NCI-H128 (cell line): ENCODE results near the gene ADPRM.
"Not testable (repeated sequence)": the region's sequence is repeated elsewhere in the genome, so short reads cannot be mapped to it uniquely, and the experiment has no call there.

Experiments
- DNase-seq: peaks from one replicate; lab custom pipeline; 2025; ENCODE audit not compliant: unreplicated experiment; lab: John Stamatoyannopoulos, UW

Gene ADPRM, protein sequence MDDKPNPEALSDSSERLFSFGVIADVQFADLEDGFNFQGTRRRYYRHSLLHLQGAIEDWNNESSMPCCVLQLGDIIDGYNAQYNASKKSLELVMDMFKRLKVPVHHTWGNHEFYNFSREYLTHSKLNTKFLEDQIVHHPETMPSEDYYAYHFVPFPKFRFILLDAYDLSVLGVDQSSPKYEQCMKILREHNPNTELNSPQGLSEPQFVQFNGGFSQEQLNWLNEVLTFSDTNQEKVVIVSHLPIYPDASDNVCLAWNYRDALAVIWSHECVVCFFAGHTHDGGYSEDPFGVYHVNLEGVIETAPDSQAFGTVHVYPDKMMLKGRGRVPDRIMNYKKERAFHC

DNA sequence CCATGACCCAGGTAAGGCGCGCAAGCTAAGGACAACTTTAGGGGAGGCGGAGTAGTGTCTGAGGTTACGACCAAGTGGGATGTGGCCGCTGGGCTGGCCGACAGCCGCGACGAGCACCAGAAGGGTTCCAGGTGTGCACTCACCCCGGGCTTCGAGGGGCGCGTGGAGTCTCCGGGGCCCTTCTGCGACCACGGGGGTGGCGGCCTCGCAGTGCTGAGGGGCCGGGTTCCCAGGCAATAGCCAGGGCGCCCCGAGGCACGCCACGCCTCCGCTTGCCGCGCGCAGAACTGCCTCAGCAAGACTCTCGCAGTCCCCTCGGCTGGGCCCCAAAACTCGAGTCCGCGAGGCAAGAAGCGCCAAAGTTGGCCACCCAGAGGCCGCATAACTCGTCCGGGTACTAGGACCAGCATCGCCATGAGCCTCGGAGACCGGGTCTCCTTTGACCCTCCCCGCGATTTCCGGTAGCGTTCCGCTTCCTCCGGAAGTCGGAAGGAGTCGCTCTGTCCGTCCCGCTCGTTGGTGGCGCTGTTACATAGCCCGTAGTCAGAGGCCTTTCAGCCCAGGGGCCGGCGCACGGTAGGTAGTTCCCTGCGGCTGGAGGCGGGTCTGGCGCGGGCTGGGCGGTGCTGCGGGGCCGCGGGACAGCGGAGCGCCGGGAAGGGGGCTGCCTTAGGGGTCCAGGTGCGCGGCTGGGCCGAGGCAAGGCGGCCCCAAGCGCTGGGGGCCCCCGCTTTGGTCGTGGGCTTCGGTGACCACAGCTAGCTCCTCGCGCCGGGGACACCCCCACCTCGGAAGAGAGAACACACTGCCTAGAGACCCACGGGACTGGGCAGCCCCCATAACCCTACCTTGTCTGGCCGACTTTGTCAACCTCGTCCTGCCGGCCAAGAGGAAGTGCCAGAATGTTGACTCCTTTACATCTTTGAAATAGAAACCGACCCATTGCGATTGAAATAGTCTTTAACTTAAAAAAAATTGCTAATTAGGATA is at the start of gene ADPRM, which contains the start of gene SCO1:
ADPRM (plus strand) TSS at position 503 of the 990 bp plus-strand sequence. CDS start 7,333 bp downstream, outside the sequence.
SCO1 (minus strand) TSS at position 442 of the 990 bp plus-strand sequence; CDS start at position 416, 26 bp downstream.
- peak; percentile 60 for DNase-seq

DNA sequence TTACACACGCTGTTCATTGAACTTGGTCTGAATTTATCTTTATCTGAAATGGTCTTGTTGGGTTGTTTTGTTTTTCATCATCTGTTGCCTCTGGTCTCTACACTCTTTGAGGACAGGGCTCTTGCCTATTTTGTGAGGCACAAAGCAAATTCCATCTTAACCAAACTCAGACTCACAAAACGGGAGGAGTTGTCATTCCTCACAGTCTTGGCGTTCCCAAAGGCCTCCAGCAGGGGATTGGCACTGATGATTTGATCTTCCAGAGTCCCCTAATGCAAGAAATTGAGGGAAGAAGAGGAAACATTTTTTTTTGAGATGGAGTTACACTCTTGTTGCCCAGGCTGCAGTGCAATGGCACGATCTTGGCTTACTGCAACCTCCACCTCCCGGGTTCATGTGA is 49.0 kb upstream of the ADPRM start:
- no peak for DNase-seq

DNA sequence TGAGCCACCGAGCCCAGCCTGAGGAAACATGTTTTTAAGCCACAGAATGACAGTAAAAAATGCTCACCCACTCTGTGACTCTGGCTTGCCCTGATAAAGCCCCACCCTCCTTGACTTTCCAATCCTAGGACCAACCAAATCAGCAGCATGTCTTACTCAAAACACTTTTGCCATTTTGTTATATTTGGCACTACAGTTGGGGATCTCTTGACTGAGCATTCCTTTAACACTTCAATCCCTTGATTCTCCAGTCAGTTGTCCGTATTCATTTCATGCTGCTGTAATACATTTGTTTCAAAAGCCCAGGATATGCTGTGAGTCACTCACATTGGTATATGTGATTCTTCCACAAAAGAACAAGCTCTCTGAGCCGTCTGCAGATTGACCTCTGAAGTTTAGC is 48.4 kb upstream of the ADPRM start:
- no peak for DNase-seq

DNA sequence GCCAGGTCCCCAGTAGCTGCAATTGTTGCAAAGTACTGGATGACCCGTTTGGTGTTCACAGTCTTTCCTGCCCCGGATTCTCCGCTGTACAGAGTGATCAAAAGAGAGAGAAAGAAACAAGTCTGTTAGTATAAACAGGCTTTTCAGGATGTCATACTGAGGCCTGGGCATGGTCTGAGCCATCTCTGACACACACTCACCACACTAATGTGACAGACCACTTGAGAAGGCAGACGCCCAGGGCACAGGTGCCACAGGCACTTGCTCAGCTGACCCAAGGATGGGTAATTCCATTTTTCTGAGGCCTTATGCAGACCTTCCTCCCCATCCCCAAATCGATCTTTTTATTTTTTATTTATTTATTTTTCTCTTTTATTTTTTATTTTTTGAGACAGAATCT is 47.8 kb upstream of the ADPRM start:
- no peak for DNase-seq

DNA sequence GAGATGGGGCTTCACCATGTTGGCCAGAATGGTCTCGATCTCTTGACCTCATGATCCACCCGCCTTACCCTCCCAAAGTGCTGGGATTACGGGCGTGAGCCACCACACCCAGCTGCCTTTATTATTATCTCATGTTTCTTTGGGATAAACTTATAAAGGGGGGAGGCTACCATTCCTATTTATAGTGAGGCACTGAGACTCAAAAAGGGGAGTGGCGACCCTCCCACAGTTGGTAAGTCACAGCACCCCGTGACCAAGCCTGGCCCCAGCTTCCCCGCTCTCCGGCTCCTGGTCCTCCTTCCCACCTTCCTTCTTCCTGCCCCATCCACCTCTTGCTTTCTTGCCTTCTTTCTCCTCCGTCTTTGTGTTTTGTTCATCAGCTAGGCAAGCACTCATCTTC is 45.5 kb upstream of the ADPRM start:
- DNase-seq, result no peak

DNA sequence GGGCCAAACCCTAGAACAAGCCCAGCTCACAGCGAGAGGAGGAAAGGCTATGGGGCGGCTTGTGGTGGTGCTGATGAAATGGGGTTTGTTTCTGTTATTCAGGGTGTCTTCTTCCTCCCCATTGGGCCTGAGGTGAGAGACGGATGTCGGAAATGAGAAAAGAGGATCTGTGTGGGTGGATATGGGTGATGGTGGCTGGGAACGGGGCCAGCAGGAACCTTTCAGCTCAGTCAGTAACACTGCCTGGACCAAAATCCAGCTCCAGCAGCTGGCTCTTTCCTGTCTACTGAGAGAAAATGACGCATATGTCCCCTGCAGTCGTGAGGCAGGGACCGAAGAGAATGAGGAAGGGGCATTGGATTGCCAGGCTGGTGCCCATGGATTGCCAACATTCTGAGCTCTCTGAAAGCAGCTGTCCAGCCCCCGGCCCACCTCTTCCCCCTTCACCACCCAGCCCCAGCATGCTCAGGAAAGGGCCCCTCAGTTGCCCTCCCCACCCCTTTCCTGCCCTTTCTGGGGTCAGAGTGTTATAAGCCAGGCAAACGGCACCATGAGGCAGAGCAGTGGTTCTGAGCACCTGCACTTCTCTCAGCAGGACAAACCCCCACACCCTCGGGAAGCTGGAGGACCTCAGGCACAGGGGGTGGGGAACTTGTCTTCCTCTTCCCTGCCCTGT is 44.3 kb upstream of the ADPRM start:
- DNase-seq, result no peak

DNA sequence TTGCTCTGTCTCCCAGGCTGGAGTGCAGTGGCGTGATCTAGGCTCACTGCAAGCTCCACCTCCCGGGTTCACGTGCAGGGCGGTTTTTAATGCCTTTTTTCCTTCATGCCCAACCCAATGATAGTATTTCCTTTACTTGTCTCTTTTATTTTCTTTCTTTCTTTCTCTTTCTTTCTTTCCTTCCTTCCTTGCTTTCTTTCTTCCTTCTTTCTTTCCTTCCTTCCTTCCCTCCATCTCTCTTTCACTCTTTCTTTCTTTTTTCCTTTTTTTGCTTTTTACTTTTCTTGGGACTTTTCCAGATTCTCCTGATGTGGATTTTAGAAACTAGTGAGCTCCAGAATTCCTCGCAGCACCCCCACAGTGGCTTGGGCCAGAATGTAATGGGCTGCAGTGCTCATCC is 43.4 kb upstream of the ADPRM start:
- no peak for DNase-seq

DNA sequence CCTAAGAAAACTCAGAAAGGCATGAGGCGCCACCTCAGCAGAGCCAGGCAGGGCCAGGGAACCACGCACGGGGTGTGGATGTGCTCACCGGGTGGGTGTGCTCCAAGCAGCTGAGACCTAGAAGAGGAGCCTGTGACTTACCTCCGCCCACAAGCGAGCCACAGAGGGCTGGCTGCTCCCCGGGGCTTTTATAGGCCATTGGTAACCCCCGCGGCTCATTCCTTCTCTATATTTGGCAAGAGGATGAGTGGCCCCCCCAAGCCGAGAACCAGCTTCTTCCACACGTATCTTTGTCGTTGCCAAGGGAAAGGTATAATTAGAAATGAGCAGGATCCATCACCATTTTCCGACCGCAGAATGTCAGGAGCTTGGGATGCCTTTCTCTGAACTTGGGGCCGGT is 40.2 kb upstream of the ADPRM start, which contains the start of gene MYH3:
MYH3 (minus strand) TSS at position 162 of the 400 bp plus-strand sequence. CDS start 2,245 bp downstream, outside the sequence.
- DNase-seq, result no peak

DNA sequence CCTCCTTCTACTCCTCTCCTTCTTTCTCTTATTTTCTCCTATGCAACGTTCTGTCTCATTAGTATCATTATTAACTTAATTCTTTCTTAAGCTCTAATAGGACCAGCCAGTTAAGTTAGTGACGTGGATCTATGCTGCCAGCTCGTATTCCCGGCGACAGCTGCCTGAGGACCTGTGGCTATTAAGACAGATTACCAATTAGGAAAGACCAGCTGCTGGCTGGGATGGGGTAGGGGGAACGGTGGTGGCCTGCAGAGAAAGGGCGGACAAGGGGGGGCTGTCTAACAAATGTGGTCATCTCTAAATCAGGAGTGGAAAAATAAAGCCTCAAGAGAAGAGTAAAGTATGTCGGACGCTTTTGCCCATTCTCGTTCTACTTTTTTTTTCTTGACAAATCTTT is 39.5 kb upstream of the ADPRM start:
- no peak for DNase-seq

DNA sequence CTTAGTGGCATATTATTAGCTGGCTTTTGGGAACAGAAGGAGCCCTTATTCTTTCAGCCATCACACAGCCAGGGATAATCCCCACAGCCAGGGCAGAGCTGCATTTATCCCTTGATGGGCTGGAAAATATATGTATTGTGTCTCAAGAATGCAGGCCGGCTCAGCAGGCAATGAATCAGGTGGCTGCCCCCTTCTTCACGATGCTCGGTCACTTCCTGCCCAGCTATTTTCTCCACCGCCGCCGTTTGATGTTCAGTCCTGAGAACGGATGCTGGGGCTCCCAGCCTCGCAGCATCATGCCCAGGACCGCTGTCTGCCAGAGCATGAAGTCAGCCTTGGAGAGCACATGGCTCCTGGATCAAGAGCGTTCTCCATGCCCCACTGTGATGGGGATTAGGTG is 36.0 kb upstream of the ADPRM start:
- DNase-seq, result no peak

DNA sequence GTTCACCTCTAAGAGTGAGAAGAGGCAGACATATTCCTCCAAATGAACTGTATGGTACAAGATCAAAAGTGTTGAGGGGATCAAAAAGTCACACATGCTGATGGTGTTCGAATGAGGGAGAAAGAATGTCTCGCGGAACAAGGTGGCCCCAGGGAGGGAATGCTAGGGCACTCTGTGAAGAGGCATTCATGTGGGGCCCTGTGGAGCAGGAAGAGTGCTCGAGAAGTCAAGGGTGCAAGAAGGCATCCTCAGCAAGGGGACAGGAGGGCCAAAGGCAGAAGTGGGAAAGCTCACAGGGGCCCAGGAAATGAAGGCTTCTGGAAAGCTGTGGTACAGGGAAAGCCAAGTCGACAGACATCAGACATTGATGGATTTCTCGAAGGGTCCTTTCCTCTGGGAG is 34.2 kb upstream of the ADPRM start:
- no peak for DNase-seq

DNA sequence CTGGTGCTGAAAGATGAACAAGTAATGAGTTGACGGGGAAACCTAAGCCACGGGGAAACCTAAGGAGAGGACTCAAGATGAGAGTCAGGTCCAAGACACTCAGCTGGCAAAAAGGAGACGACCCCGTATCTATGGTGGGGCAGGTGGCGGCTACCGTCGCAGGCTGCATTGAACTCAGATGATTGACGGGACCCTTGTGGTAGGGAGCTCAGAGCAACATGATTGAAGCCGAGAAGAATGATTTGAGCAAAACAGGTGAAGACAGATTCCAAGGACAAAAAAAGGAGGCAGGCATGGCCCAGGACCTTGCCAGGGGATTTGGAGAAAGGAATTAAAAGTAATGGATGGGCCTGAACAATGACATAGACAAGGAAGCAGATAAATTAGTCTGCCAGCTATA is 32.8 kb upstream of the ADPRM start:
- DNase-seq, result no peak

DNA sequence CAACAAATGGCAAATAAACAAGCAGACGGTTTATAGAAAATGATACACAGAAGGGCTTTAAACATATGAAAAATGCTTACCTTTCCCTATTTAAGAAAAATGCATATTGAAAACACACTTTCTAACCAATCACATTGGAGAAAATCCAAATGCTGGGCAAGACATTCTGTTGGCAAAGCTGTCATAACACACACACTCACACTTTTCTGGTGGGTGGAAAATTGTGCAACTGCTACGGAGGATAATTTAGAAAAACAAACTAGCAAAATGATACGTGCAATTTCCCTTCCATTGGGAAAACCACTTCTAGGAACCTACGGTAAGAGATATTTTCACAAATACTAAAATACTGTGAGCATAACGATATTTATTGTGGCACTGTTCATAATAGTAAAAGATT is 30.5 kb upstream of the ADPRM start:
- DNase-seq, result no peak

DNA sequence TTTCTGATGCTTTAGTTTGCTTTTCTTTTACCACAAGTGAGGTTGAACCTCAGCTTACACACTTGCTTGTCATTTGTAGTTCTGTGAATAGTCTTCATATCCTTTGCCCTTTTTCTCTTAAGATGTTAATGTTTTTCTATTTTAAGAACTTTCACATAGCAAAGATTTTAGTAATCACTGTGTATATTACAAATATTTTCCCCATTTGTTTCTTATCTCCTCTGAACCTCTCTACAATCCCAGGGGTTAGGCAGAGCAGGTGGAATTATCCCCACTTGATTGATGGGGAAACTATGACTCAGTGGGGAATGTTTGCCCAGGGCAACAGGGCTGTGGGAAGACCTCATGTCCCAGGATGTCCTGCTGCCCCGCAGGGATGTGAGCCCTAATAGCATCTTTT is 28.6 kb upstream of the ADPRM start:
- no peak for DNase-seq

DNA sequence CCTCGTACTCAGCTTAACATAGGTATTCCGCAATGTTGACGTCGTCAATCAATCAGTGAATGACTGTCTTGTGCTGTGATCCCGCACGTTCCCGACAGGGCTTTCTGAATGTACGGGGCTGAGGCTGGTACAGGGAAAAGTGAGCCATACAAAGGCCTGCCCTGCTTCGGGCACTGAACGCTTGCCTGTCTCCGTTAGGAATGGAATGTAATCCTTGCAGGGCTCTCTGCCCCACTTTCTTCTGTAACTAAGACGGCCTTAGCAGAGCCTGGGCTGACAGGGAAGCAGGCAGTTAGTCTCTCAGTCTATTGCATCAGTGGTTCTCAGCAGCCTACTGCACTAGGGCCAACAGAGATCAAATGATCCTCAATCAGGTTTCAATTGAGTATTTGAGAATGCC is 24.1 kb upstream of the ADPRM start:
- no peak for DNase-seq

DNA sequence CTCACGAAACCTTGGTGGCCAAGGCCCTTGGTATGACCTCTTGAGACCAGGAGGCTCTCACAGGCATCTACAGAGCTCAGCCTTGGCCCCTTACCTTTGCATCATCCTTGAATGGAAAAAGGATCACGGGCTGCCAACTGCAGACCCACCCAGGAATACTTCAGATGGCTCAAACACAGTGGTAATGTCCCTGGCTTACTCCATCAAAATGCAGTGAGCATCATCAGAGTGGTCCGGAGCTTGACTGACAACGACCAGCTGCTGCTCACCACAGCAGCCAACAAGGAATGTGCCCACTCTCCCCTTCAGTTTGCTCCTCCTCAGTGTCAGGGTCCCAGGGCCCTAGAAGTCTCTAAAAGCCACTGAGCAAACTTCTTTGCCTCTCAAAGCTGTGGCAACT is 22.7 kb upstream of the ADPRM start:
- DNase-seq, result no peak

DNA sequence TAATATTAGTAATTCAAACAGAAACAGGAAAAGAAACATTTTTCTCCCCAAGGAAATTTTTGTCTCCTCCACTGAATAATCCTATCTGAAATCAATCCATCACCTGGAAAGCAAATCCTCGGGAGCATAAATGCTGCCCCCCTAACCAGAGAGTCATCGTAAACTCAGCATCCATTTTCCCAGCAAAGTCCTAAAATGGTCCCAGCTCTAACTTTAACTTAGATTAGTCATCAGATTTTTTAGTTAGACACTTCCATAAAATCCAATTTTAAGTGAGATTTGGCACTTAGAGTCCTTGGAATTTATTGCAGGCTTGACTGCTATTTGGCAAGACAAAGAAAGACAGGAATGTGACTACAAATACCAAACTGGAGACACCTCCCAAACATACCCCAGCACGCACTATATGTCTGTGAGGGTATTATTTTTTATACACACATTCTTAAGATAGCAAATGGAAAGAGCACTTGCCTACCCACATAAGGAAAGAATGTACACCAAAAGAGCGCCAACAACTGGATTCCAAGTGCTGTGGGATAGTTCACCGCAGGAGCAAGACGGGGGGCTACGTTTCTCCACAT is 15.4 kb upstream of the ADPRM start:
- no peak for DNase-seq

DNA sequence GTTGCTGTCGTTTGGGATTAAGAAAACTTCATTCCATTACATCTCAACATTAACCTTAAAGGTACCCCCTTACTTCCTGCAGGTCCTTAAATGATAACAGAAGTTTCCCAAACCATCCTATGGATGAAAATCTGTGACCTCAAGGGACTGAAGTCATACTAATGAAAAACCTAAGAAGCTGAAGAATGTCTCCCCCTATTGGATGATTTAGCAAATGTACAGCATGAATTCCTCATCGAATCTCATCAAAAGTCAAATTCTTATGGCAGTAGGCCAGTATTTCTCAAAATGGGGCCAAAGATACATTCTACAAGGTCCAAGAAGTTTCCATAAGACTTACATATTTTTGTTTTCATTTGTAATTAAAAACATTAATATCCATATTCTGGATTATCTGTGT is 13.5 kb upstream of the ADPRM start:
- no peak for DNase-seq

DNA sequence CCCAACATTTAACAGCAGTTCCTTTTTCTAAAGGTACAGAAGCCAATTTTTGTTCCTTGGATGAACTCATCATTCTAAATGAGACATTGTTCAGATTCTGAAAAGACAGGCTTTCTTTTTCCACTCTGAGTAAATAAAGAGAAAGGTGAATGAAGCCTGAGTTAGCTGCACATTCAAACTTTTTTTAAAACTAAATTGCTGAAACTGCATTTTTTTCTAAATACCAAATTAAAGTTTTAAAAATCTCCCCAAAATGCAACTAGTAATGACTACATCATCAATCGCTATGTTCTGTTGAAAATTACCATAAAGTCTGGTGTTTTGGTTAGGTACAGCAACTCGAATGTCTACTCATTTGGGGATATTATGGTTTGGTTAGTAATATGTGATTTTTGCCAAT is 9.9 kb upstream of the ADPRM start:
- DNase-seq, result no peak

DNA sequence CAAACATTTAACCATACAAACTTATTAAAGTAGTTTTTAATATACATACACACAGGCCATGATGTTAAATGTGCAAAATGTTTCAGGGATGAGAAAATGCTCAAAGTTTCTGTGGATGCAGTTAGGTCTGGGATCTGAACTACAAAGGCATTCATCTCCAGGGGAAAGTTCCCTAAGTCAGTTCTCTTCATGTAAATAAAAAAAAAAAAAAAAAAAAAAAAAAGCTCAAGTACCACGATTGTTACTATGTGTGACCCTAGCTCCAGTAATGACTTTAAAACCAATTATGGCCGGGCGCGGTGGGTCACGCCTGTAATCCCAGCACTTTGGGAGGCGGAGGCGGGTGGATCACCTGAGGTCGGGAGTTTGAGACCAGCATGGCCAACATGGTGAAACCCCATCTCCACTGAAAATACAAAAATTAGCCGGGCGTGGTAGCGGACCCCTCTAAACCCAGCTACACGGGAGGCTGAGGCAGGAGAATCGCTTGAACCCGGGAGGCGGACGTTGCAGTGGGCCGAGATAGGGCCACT is 1.5 kb upstream of the ADPRM start:
- DNase-seq, result not testable (repeated sequence)
